GM12891 (cell line): ENCODE measurements around the gene MYO9A.
A peak's percentile ranks its signal among the peaks of the same experiment; 100 is the strongest.
"Not testable (repeated sequence)": the region's sequence is repeated elsewhere in the genome, so short reads cannot be mapped to it uniquely, and the experiment has no call there.

Source experiments
- DNase-seq: peaks from one replicate; pipeline ENCODE4 v3.0.0; 2011; ENCODE audit warnings: low spot score; ENCODE audit not compliant: insufficient read length
- FAIRE-seq: peaks from 2 replicates; lab custom pipeline; 2011; peaks lifted over from hg19 to GRCh38; lab: Jason Lieb, UNC
- PAX5 ChIP-seq: IDR thresholded peaks from 2 replicates; pipeline ENCODE4 v1.6.1; 2011; ENCODE audit warnings: low read length, moderate library complexity, mild to moderate bottlenecking; ENCODE audit not compliant: insufficient read depth, severe bottlenecking
- POLR2A ChIP-seq: IDR thresholded peaks from 2 replicates; pipeline ENCODE4 v1.6.1; 2011; ENCODE audit warnings: low read depth, low read length, control low read depth
- POLR2AphosphoS5 ChIP-seq: IDR thresholded peaks from 2 replicates; pipeline ENCODE4 v1.6.1; 2011; ENCODE audit warnings: low read depth, low read length, control low read depth
- POU2F2 ChIP-seq: IDR thresholded peaks from 2 replicates; pipeline ENCODE4 v1.6.1; 2011; ENCODE audit warnings: low read depth, mild to moderate bottlenecking, control low read depth, low read length, moderate library complexity
- SPI1 ChIP-seq: IDR thresholded peaks from 2 replicates; pipeline ENCODE4 v1.6.1; 2011; ENCODE audit warnings: low read depth, low read length, control low read depth
- TAF1 ChIP-seq: IDR thresholded peaks from 2 replicates; pipeline ENCODE4 v1.6.1; 2011; ENCODE audit warnings: low read depth, low read length, control low read depth

MYO9A gene

DNA sequence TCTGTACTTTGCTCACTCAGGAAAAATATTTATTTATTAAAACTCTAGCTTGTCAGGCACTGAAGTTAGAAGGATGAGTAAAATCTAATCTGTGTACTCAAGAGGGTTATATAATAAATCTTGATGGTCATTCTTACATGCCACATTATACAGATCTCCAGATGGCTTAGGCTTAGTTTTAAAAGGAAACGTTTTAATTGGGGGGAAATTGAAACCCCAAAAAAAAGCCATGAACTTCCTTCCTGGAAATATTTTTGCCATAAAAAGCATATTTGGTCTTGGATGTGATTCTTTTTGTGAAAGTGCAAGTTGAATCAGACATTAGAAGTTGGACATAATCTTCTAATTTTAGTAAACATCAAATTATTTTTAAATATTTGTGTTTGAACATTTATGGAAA lies 6.3 kb upstream of the MYO9A start:
- no peak for TF ChIP-seq SPI1
- TF ChIP-seq POLR2AphosphoS5 = no peak
- no peak for TF ChIP-seq POLR2A
- TF ChIP-seq PAX5 = no peak
- no peak for TF ChIP-seq TAF1
- TF ChIP-seq POU2F2 = no peak
- no peak for FAIRE-seq

DNA sequence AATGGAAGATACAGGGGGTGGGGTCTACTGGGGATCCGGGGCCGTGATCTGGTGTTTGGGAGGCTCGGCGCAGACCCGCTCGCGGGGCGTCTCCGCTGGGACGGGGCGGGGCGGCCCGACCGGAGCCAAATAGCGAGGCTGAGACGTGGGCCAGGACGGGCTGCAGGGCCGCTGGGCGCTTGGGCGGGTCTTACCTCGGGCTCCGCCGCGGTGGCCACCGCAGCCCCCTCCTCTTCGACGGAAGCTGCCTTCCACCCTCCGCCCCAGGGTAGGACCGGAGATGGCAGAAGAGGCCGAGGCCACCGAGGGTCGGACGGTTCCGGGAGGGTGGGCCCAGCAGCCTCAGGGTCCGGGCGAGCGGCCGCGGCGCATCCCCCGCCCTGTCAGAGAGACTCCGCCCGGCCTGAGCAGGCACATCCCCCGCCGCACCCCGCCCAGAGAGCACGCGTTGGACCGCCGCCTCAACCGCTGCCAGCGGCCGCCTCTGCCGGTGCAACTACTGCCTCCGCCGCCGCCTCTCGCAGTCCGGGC lies 399 bp downstream of the MYO9A start:
- TF ChIP-seq POLR2AphosphoS5 = no peak; the same call in 1 of the 2 replicates
- TF ChIP-seq POU2F2 = no peak
- 0 out of 2 replicates have a peak, but pooled peaks have one; percentile 11 for TF ChIP-seq TAF1
- FAIRE-seq = no peak
- peak; percentile 39 for DNase-seq

More for the DNA sequence above, 6.3 kb upstream of the MYO9A start:
- no peak for DNase-seq

- no peak for DNase-seq
- no peak for TF ChIP-seq PAX5
- TF ChIP-seq POLR2AphosphoS5 = no peak
- TF ChIP-seq POLR2A = no peak
- TF ChIP-seq TAF1 = no peak
- no peak for TF ChIP-seq POU2F2
- TF ChIP-seq SPI1 = no peak
- FAIRE-seq = peak; percentile 88
These were observed 1.0 kb downstream of the MYO9A start for GRCh38 chr15:72116731-72117485.

- DNase-seq (no peak), FAIRE-seq (no peak)
- no peak for TF ChIP-seq POU2F2
- no peak for TF ChIP-seq POLR2A
- no peak for TF ChIP-seq SPI1
- no peak for TF ChIP-seq TAF1
- no peak for TF ChIP-seq POLR2AphosphoS5
- no peak for TF ChIP-seq PAX5
These were observed 4.5 kb downstream of the MYO9A start for GRCh38 chr15:72113347-72114031.

DNA sequence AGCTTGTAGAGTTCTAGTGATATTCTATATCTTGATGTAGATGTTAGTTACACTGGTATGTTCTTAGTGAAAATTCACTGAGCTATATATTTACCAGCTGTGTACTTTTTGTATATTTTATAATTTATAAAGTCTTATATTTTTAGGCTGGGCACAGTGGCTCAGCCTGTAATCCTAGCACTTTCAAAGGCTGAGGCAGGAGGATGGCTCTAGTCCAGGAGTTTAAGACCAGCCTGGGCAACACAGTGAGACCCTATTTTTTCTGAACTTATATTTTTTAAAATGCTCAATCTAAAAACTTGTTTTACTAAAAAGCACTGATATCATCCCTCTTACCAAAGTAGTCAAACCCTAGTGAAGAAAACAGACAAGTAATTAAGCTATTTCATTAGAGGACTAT lies 5.1 kb downstream of the MYO9A start:
- FAIRE-seq (no peak), DNase-seq (no peak)
- TF ChIP-seq TAF1 = no peak
- no peak for TF ChIP-seq POU2F2
- no peak for TF ChIP-seq SPI1
- no peak for TF ChIP-seq PAX5
- no peak for TF ChIP-seq POLR2A
- no peak for TF ChIP-seq POLR2AphosphoS5

GRCh38 chr15:72112116-72112515 lies 5.8 kb downstream of the MYO9A start:
- no peak for DNase-seq
- TF ChIP-seq TAF1 (no peak), POLR2AphosphoS5 (no peak), PAX5 (no peak), SPI1 (no peak), POLR2A (no peak), POU2F2 (no peak)
- no peak for FAIRE-seq

DNA sequence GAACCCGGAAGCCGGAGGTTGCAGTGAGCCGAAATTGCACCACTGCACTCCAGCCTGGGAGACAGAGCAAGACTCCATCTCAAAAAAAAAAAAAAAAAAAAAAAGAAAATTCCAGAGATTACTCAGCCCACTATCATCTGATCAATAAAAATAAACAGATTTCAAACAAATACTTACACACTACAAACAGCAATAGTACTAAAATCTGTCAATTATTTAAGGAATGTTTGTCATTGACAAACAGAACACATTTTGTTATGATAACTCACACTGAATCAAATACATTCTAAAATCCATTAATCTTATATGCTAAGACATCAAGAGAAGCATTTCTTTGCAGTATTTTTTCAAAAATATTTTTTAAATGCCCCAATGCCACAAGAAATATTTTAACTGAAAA lies 7.6 kb downstream of the MYO9A start:
- DNase-seq (no peak), FAIRE-seq (no peak)

GRCh38 chr15:72106068-72106467 lies 11.9 kb downstream of the MYO9A start:
- TF ChIP-seq SPI1 = no peak
- TF ChIP-seq POLR2A = no peak
- no peak for TF ChIP-seq TAF1
- no peak for TF ChIP-seq PAX5
- TF ChIP-seq POLR2AphosphoS5 = no peak
- no peak for DNase-seq
- no peak for FAIRE-seq

More for the DNA sequence above, 7.6 kb downstream of the MYO9A start:
- TF ChIP-seq SPI1 (no peak), POLR2A (no peak), PAX5 (no peak), TAF1 (no peak), POU2F2 (no peak), POLR2AphosphoS5 (no peak)

DNA sequence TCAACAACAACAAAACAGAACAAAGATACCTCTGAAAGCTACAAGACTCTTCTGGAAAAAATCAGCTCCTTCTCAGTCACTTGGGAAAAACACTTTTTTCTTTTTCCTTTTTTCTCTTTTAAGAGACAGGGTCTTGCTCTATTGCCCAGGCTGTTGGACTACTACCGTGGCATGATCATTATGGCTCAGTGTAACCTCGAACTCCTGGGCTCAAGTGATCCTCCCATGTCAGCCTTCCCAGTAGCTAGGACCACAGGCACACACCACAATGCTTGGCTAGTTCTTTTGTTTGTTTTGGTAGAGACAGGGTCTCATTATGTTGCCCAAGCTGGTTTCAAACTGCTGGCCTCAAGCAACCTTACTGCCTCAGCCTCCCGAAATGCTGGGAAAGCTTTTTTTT lies 12.8 kb downstream of the MYO9A start:
- FAIRE-seq = no peak

DNA sequence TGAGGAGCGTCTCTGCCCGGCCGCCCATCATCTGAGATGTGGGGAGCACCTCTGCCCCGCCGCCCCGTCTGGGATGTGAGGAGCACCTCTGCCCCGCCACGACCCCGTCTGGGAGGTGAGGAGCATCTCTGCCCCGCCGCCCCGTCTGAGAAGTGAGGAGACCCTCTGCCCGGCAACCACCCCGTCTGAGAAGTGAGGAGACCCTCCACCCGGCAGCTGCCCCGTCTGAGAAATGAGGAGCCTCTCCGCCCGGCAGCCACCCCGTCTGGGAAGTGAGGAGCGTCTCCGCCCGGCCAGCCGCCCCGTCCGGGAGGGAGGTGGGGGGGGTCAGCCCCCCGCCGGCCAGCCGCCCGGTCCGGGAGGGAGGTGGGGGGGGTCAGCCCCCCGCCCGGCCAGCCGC lies 17.4 kb downstream of the MYO9A start:
- not testable (repeated sequence) for DNase-seq, FAIRE-seq

More for the DNA sequence above, 12.8 kb downstream of the MYO9A start:
- DNase-seq = no peak
- no peak for TF ChIP-seq SPI1
- no peak for TF ChIP-seq TAF1
- no peak for TF ChIP-seq PAX5
- no peak for TF ChIP-seq POLR2A
- TF ChIP-seq POLR2AphosphoS5 = no peak
- TF ChIP-seq POU2F2 = no peak
